ENCODE data around the gene ZNF575.
"Not testable (repeated sequence)": the region's sequence is repeated elsewhere in the genome, so short reads cannot be mapped to it uniquely, and the experiment has no call there.

The ZNF575 gene

DNA sequence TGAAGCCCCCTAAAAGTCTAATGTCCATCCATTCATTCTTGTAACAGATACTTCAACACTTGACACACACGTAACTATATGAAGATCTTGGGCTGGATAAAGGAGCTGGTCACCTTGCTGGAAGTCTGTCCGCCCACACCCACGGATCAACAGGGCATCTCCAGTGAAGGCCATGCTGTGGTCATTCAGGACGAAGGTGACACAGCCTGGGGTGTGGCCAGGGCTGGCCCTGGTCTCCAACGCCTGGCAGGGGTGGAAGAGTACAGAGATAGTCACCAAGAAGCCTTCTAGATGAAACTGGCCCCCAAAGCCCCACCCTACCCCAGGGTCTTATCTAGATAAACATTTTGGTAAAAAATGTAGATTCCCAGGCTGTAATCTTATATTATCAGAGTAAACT is 21.7 kb upstream of the ZNF575 start:
- no peak for DNase-seq (ENCODE audit: low spot score)
- no peak for TF ChIP-seq CTCF (IDR thresholded peaks at IDR 0.05; ENCODE audit: extremely low read depth, missing control alignments)

- DNase-seq (ENCODE audit: low spot score): not testable (repeated sequence)
Measured at GRCh38 chr19:43512399-43512798, 20.6 kb upstream of the ZNF575 start.

DNA sequence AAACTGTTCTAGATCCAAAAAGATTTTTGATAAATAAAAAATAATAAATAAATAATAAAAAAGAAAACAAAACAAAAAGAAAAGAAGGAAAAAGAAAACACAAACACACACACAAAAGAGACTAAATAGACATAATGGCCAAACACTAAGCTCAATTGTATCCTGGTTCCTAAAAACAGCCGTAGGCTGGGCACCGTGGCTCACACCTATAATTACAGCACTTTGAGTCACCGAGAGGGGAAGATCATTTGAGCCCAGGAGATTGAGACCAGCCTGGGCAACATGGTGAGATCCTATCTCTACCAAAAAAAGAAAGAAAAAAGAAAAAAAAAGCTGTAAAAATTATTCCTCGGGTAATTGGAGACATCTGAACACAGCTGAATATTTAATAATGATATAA is 14.9 kb upstream of the ZNF575 start:
- TF ChIP-seq CTCF (IDR thresholded peaks at IDR 0.05; ENCODE audit: extremely low read depth, missing control alignments): no peak
- DNase-seq (ENCODE audit: low spot score): no peak

GRCh38 chr19:43519436-43520088 is 13.4 kb upstream of the ZNF575 start:
- TF ChIP-seq CTCF (IDR thresholded peaks at IDR 0.05; ENCODE audit: extremely low read depth, missing control alignments): peak; percentile 62
- peak; percentile 77 for DNase-seq (ENCODE audit: low spot score)

- no peak for TF ChIP-seq CTCF (IDR thresholded peaks at IDR 0.05; ENCODE audit: extremely low read depth, missing control alignments)
- DNase-seq (ENCODE audit: low spot score): no peak
Measured at GRCh38 chr19:43522929-43523328, 10.1 kb upstream of the ZNF575 start.

DNA sequence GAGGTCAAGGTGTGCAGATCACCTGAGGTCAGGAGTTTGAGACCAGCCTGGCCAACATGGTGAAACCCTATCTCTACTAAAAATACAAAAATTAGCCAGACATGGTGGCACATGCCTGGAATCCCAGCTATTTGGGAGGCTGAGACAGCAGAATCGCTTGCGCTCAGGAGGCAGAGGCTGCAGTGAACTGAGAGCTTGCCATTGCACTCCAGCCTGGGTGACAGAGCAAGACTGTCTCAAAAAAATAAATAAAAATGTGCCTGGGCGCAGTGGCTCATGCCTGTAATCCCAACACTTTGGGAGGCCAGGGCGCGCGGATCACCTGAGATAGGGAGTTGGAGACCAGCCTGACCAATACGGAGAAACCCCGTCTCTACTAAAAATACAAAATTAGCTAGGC is 9.3 kb upstream of the ZNF575 start:
- DNase-seq (ENCODE audit: low spot score): not testable (repeated sequence)

DNA sequence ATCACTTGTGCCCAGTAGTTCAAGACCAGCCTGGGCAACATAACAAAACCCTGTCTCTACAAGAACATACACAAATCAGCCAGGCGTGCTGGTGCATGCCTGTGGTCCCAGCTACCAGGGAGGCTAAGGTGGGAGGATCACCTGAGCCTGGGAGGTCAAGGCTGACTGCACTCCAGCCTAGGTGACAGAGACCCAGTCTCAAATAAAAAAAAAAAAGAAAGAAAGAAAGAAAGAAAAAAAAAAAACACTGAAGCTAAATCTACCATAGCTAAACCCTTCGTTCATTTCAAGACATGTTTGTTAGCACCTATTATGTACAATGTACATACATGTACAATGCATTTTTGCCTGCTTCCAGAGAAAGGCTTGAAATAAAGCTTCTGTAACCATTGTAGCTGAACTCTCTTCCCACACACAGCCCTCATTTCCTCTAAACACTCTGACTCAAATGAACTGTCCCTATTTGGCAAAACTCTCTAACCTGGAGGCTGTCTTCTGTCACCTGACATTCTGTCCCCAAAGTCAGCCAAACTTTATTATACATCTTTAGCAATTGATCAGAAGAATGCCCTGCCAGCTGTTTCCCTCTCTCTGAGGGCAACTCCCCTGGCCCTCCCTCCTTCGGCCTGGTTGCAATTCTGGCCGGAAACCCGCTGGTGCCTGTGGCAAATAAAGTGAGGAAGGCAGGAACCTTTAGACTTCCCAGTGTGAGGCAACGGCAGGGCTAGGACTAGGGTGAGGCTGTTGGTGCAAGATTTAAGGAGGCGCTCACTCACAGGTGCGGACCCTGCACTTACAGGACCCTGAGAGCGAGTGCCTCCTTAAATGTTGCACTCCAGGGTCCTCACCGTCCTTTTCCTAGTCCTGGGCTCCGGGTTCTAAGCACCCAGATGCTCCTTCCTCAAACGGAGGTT is 7.8 kb upstream of the ZNF575 start:
- peak; percentile 69 for DNase-seq (ENCODE audit: low spot score)
- TF ChIP-seq CTCF (IDR thresholded peaks at IDR 0.05; ENCODE audit: extremely low read depth, missing control alignments): no peak

GRCh38 chr19:43525836-43526771 is 6.9 kb upstream of the ZNF575 start:
- DNase-seq (ENCODE audit: low spot score): no peak

More at GRCh38 chr19:43525836-43526771, 6.9 kb upstream of the ZNF575 start:
- TF ChIP-seq CTCF (IDR thresholded peaks at IDR 0.05; ENCODE audit: extremely low read depth, missing control alignments): no peak

All from GM20000 (cell line).